Gastrocnemius medialis (tissue), 4 donors: ENCODE measurements around the gene PTDSS2. TPM values are rescaled to one million over a fixed set of nuclear protein-coding genes. Genes with fewer than 3 reads are reported as not detected.
"Not testable (repeated sequence)": the region's sequence is repeated elsewhere in the genome, so short reads cannot be mapped to it uniquely, and the experiment has no call there.

Experiments used
- ATAC-seq, 2 donors: fragments of 150-250 bp; one replicate each; pipeline ENCODE4 v1.9.1; 2016
- DNase-seq, 2 donors: peaks; one replicate each; pipeline ENCODE4 v3.0.0-alpha.2; 2019
- H3K27ac ChIP-seq, 4 donors: fragments of 200-600 bp; sonication (generic); 1 replicate in 1 of 4; 2 replicates in 3 of 4; pipeline ENCODE4 v1.5.1; 2016 to 2018; ENCODE audit warnings: mild to moderate bottlenecking in 2 of 4, moderate library complexity in 1 of 4
- H3K27me3 ChIP-seq, 3 donors: fragments of 200-600 bp; sonication (generic) in 2 of 3; 1 replicate in 1 of 3; 2 replicates in 2 of 3; pipeline versions ENCODE4 v1.5.1 to v1.6.0; 2016 to 2019; ENCODE audit warnings: mild to moderate bottlenecking in 1 of 3, moderate library complexity in 1 of 3
- H3K36me3 ChIP-seq, 2 donors: fragments of 200-600 bp; sonication (generic) in 1 of 2; one replicate each; pipeline ENCODE4 v1.5.1; 2017 to 2018
- H3K4me1 ChIP-seq, 2 donors: fragments of 200-600 bp; sonication (generic) in 1 of 2; one replicate each; pipeline ENCODE4 v1.5.1; 2016 to 2017; ENCODE audit warnings: mild to moderate bottlenecking in 2 of 2
- H3K4me3 ChIP-seq, 4 donors: fragments of 200-600 bp; sonication (generic) in 3 of 4; 1 replicate in 1 of 4; 2 replicates in 3 of 4; pipeline ENCODE4 v1.5.1; 2016 to 2019; ENCODE audit warnings: mild to moderate bottlenecking in 2 of 4
- H3K9me3 ChIP-seq, 3 donors: fragments of 200-600 bp; sonication (generic) in 2 of 3; 1 replicate in 1 of 3; 2 replicates in 2 of 3; pipeline ENCODE4 v1.5.1; 2016 to 2019
- CTCF ChIP-seq, 5 experiments: fragments of 450-650 bp in 3 of 5; fragments of 200-600 bp in 2 of 5; sonication (generic) in 2 of 5; IDR thresholded peaks in 4 of 5; conservative IDR thresholded peaks in 1 of 5; 1 replicate in 4 of 5; 2 replicates in 1 of 5; pipeline ENCODE4 v1.5.1; 2016 to 2019; ENCODE audit warnings: antibody characterized with exemption in 5 of 5, mild to moderate bottlenecking in 3 of 5, moderate library complexity in 3 of 5
- POLR2A ChIP-seq, 2 donors: fragments of 450-650 bp; IDR thresholded peaks; one replicate each; pipeline ENCODE4 v1.6.1; 2017; ENCODE audit warnings: antibody characterized with exemption in 2 of 2, mild to moderate bottlenecking in 2 of 2, moderate library complexity in 2 of 2
- in situ Hi-C, 4 donors: fragments of 200-750 bp; cut with MboI; loops; one replicate each; pipeline versions ENCODE4 v1.15.0 to v1.8.0; 2017; ENCODE audit warnings: low sequenced_read_pairs in 4 of 4
- intact Hi-C: fragments of 100-400 bp; cut with DNase I; formaldehyde crosslinking; loops from one replicate; pipeline ENCODE4 v1.15.1; 2023; ENCODE audit warnings: low total_unique reads
- total RNA-seq, 4 donors: library from RNA; depleted of rRNA; stranded (reverse); fragments of >200 nt; gene quantifications; one replicate each; pipeline versions ENCODE4 v1.1.0 to v1.2.3, GENCODE V29; 2016

PTDSS2 gene
- total RNA-seq, 4 donors from 2014 or later, result 21.7 to 31.5 (median 23.7) TPM

GRCh38 chr11:512761-513595, 62.9 kb downstream of the PTDSS2 start:
- H3K27me3 ChIP-seq, result no peaks in the 10 kb centered on the region
- peaks cover 0 to 6% of the 10 kb centered on the region in 2 donors for H3K36me3 ChIP-seq
- intact Hi-C loops, result loop anchor here (5.0 kb wide), 1 partner anchor 1889 kb away; the partner anchor contains the start of gene TSSC4
- H3K9me3 ChIP-seq, result no peaks in the 10 kb centered on the region
- TF ChIP-seq CTCF (IDR thresholded peaks at IDR 0.05 in 4 of 5, conservative IDR thresholded peaks at IDR 0.05 in 1 of 5), result no peak
- TF ChIP-seq POLR2A (IDR thresholded peaks at IDR 0.05), result no peak
- ATAC-seq, result no peak
- DNase-seq, result no peak
- no peak overlapping the region for H3K4me3 ChIP-seq
- H3K4me1 ChIP-seq, result peaks cover 0 to under 1% of the 10 kb centered on the region in 2 donors
- H3K27ac ChIP-seq, result no peak overlapping the region
- in situ Hi-C loops, result loop anchor here in 2 of 4 donors (10.0 kb wide), 1 partner anchor 58 kb away; the partner anchor contains the start of gene PTDSS2 (in 2 of the 2)

GRCh38 chr11:514606-515005, 64.5 kb downstream of the PTDSS2 start:
- ATAC-seq, result no peak
- intact Hi-C loops, result loop anchor here (5.0 kb wide), 1 partner anchor 1888 kb away; the partner anchor contains the start of gene TSSC4
- Histone ChIP-seq H3K36me3 (peaks cover 0 to 6% of the 10 kb centered on the region in 2 donors), H3K4me1 (peaks cover 0 to 4% of the 10 kb centered on the region in 2 donors), H3K9me3 (no peaks in the 10 kb centered on the region), H3K4me3 (no peak overlapping the region), H3K27ac (no peak overlapping the region), H3K27me3 (no peaks in the 10 kb centered on the region)
- no peak for DNase-seq
- TF ChIP-seq POLR2A (IDR thresholded peaks at IDR 0.05) (no peak), CTCF (IDR thresholded peaks at IDR 0.05 in 4 of 5, conservative IDR thresholded peaks at IDR 0.05 in 1 of 5) (no peak)
- in situ Hi-C loops, result loop anchor here in 2 of 4 donors (10.0 kb wide), 1 partner anchor 60 kb away; the partner anchor contains the start of gene PTDSS2 (in 2 of the 2)

DNA sequence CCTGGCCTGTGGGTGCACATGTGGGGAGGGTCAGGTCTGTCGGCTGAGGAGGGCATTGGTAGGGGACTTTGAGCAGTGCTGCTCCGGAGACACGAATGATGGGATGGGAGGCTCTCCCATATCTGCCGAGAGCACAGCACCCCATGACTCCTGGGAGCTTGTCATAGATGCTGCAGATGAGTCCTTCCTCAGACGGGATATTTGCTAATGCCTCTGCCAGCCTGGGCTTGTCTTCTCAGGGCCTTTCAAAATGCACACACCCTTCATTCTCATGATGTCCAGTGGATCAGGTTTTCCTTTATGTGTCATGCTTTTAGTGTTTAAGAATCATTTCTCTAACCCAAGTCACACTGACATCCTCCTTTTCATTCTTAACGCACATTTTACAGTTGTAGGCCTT, 65.1 kb downstream of the PTDSS2 start:
- Histone ChIP-seq H3K4me1 (peaks cover 0 to 4% of the 10 kb centered on the region in 2 donors), H3K36me3 (peaks cover 0 to 6% of the 10 kb centered on the region in 2 donors), H3K27me3 (no peaks in the 10 kb centered on the region), H3K9me3 (no peaks in the 10 kb centered on the region), H3K4me3 (no peak overlapping the region), H3K27ac (no peak overlapping the region)
- DNase-seq, result no peak
- intact Hi-C loops, result no loop called here
- in situ Hi-C loops, result loop anchor here in 2 of 4 donors (10.0 kb wide), 1 partner anchor 60 kb away; the partner anchor contains the start of gene PTDSS2 (in 2 of the 2)
- no peak for ATAC-seq
- TF ChIP-seq POLR2A (IDR thresholded peaks at IDR 0.05) (no peak), CTCF (IDR thresholded peaks at IDR 0.05 in 4 of 5, conservative IDR thresholded peaks at IDR 0.05 in 1 of 5) (no peak)

DNA sequence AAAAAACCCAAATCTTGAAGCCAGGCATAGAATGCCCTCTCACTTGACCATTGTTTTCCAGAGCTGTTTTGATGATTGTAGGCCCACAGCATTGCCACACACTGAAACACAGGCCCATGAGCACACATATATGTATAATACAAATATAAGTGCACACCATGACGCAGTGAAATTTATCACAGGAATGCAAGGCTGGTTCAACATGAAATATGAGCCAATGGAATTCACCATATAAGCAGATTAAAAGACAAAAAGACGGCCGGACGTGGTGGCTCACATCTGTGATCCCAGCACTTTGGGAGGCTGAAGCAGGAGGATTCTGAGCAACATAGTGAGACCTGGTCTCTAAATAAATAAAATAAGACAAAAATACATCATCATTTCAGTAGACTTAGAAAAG, 66.3 kb downstream of the PTDSS2 start:
- DNase-seq (no peak), ATAC-seq (no peak)
- Histone ChIP-seq H3K4me1 (peaks cover 0 to 4% of the 10 kb centered on the region in 2 donors), H3K27me3 (no peaks in the 10 kb centered on the region), H3K4me3 (no peak overlapping the region), H3K27ac (peak overlapping the region in 1 of 4 donors; percentile 31), H3K36me3 (no peaks in the 10 kb centered on the region), H3K9me3 (no peaks in the 10 kb centered on the region)
- in situ Hi-C loops (loop anchor here in 2 of 4 donors (10.0 kb wide), 1 partner anchor 62 kb away; the partner anchor contains the start of gene PTDSS2 (in 2 of the 2)), intact Hi-C loops (no loop called here)
- TF ChIP-seq POLR2A (IDR thresholded peaks at IDR 0.05) (no peak), CTCF (IDR thresholded peaks at IDR 0.05 in 4 of 5, conservative IDR thresholded peaks at IDR 0.05 in 1 of 5) (no peak)

GRCh38 chr11:516918-517685, 67.0 kb downstream of the PTDSS2 start:
- DNase-seq, result peak in 1 of 2 donors; percentile 17
- H3K36me3 ChIP-seq, ATAC-seq, H3K4me1 ChIP-seq, H3K9me3 ChIP-seq, H3K4me3 ChIP-seq, H3K27me3 ChIP-seq, intact Hi-C loops: not testable (repeated sequence)
- in situ Hi-C loops, result loop anchor here in 2 of 4 donors (10.0 kb wide), 1 partner anchor 62 kb away; the partner anchor contains the start of gene PTDSS2 (in 2 of the 2)
- H3K27ac ChIP-seq, result peak overlapping the region; percentile 90 to 97 (median 94)
